Osteocyte (in vitro differentiated cells): ENCODE results near the gene PITRM1. TPM values are rescaled to one million over a fixed set of nuclear protein-coding genes. Genes with fewer than 3 reads are reported as not detected.

Source experiments
- DNase-seq: peaks from one replicate; pipeline ENCODE4 v3.0.0; 2021; ENCODE audit warnings: mixed read lengths; ENCODE audit not compliant: unreplicated experiment; ENCODE audit errors: extremely low spot score
- H3K27ac Mint-ChIP-seq: one replicate; pipeline ENCODE4 v1.8.0; 2021; ENCODE audit warnings: mild to moderate bottlenecking, mixed read lengths; ENCODE audit not compliant: unreplicated experiment
- H3K27me3 Mint-ChIP-seq: one replicate; pipeline ENCODE4 v1.8.0; 2021; ENCODE audit warnings: mixed read lengths; ENCODE audit not compliant: unreplicated experiment
- H3K36me3 Mint-ChIP-seq: one replicate; pipeline ENCODE4 v1.8.0; 2021; ENCODE audit warnings: mixed read lengths; ENCODE audit not compliant: unreplicated experiment
- H3K4me1 Mint-ChIP-seq: one replicate; pipeline ENCODE4 v1.8.0; 2021; ENCODE audit warnings: mixed read lengths; ENCODE audit not compliant: unreplicated experiment
- H3K4me3 Mint-ChIP-seq: one replicate; pipeline ENCODE4 v1.8.0; 2021; ENCODE audit warnings: mild to moderate bottlenecking, moderate library complexity, mixed read lengths; ENCODE audit not compliant: unreplicated experiment
- H3K9me3 Mint-ChIP-seq: one replicate; pipeline ENCODE4 v1.8.0; 2021; ENCODE audit warnings: mixed read lengths; ENCODE audit not compliant: unreplicated experiment
- CTCF ChIP-seq: fragments of 200-600 bp; sonication (generic); IDR thresholded peaks from 2 replicates; pipeline ENCODE4 v1.5.0; 2021; ENCODE audit warnings: antibody characterized with exemption, mild to moderate bottlenecking, moderate library complexity
- total RNA-seq: library from RNA; stranded (reverse); gene quantifications from 2 replicates; pipeline ENCODE4 v1.2.1, GENCODE V29; 2021

PITRM1 gene
- total RNA-seq, 1 donor from 2014 or later, result 76.5 TPM

DNA sequence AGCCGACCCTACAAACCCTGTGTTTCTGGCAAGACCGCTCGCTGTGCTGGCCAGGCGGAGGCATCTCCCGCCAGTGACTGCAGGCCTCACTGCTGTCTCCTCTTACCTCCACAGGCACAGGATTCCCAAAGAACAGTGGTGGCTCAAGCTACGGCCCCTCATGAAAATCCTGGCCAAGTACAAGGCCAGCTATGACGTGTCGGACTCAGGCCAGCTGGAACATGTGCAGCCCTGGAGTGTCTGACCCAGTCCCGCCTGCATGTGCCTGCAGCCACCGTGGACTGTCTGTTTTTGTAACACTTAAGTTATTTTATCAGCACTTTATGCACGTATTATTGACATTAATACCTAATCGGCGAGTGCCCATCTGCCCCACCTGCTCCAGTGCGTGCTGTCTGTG is 36.2 kb downstream of the PITRM1 start:
- Mint-ChIP-seq H3K9me3 (no peaks in the 10 kb centered on the region), H3K36me3 (peaks cover 66% of the 10 kb centered on the region), H3K4me3 (no peak overlapping the region), H3K27ac (no peak overlapping the region), H3K4me1 (peaks cover 6% of the 10 kb centered on the region), H3K27me3 (no peaks in the 10 kb centered on the region)
- DNase-seq, result no peak
- no peak for TF ChIP-seq CTCF

DNA sequence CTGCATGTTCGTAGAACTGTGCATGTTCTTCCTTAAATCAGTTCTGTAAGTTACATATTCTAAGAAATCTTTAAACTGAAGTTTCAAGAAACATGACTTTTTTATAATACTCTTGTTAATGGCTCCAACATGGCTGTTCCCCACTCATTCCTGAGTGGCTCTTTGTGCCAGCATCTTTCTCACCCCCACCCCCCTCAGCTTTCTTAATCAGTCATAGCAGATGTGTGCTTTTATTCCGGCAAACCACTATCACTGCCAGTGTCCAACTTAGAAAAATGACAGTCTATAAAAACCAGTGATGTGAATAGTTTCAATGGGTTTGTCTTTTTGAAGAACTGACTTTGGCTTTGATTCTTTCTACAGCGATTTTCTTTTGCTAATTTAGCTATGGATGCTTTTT is 37.6 kb downstream of the PITRM1 start:
- Mint-ChIP-seq H3K4me3 (no peak overlapping the region), H3K36me3 (peaks cover 58% of the 10 kb centered on the region), H3K27me3 (no peaks in the 10 kb centered on the region), H3K27ac (no peak overlapping the region), H3K9me3 (no peaks in the 10 kb centered on the region), H3K4me1 (no peaks in the 10 kb centered on the region)
- no peak for TF ChIP-seq CTCF
- no peak for DNase-seq

DNA sequence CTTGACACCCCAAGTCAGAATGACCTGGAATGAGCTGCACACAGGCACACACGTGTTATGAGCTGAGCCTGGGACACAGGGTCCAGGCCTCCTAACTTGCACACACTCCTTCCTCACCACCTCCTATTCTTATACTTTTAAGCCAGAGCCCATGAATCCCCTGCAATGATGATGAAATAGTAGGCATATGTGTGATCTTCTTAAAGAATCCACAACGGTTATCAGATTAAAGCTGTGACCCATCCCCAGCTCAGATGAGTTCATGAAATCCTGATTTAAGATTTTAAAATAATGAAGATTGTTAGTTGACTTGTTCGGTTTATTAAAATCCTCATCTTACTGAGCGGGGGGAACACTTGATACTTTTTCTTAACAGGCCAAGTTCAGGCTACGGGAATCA is 38.6 kb downstream of the PITRM1 start:
- DNase-seq, result no peak
- Mint-ChIP-seq H3K27ac (peak overlapping the region; percentile 47), H3K27me3 (no peaks in the 10 kb centered on the region), H3K36me3 (peaks cover 60% of the 10 kb centered on the region), H3K4me3 (no peak overlapping the region), H3K4me1 (no peaks in the 10 kb centered on the region), H3K9me3 (no peaks in the 10 kb centered on the region)
- no peak for TF ChIP-seq CTCF

DNA sequence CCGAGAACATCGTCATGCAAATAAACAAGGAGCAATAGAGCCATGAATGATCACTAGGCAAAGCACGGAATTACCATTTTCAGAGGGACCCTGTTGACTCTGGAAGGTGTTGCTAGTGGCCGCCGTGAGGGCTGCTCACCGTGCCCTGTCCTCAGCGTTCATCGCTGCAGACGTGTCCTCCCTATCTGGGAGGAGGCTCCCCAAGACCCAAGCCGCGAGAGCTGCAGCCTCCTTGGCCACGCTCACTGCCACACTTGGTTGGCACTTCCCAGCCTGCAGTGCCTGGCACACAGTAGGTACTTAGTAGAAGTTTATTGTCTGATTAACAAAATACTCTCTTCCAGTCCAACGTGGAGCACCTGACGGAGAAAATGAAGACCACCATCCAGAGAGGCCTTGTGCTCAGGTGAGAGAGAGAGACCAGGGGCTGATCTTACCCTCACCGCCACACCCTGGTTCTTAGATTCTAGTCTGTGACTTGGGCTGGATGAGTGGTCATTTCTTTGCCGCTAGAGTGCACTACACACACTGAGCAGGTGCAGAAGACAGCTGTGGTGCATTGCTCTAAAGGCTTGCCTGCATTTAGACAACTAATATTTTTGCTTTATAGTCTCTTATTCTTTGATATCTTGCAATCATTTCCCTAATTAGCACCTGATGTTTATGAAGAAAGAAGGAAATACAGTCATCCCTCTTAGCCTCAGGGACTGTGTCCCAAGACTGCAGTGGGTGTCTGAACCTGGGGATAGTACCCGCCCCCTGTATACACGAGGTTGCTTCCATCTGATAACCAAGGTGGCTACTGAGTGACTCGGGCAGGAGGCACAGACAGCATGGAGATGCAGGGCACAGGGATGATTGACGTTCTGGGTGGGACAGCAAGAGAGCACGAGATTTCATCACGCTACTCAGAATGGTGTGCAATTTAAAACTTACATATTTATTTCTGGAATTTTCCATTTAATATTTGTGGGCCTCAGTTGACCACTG is 40.3 kb downstream of the PITRM1 start:
- no peak overlapping the region for H3K4me3 Mint-ChIP-seq
- H3K36me3 Mint-ChIP-seq, result peaks cover 55% of the 10 kb centered on the region
- no peak for DNase-seq
- H3K9me3 Mint-ChIP-seq, result no peaks in the 10 kb centered on the region
- H3K27ac Mint-ChIP-seq, result no peak overlapping the region
- TF ChIP-seq CTCF, result no peak
- H3K27me3 Mint-ChIP-seq, result no peaks in the 10 kb centered on the region
- H3K4me1 Mint-ChIP-seq, result peaks cover 2% of the 10 kb centered on the region

GRCh38 chr10:3131098-3131497 is 41.5 kb downstream of the PITRM1 start:
- Mint-ChIP-seq H3K27ac (no peak overlapping the region), H3K36me3 (peaks cover 48% of the 10 kb centered on the region)

More at GRCh38 chr10:3131098-3131497, 41.5 kb downstream of the PITRM1 start:
- no peak for DNase-seq
- Mint-ChIP-seq H3K27me3 (no peaks in the 10 kb centered on the region), H3K9me3 (no peaks in the 10 kb centered on the region), H3K4me1 (peaks cover 13% of the 10 kb centered on the region), H3K4me3 (no peak overlapping the region)
- TF ChIP-seq CTCF, result no peak
